HL-60 (cell line): Measurements from ENCODE around the gene SPIN1.

Experiments
- DNase-seq, 2 experiments: peaks; one replicate each; pipeline ENCODE4 v3.0.0-alpha.2; 2010 to 2020; ENCODE audit warnings: low read depth in 1 of 2, low spot score in 1 of 2
- H3K27ac ChIP-seq: fragments of 250-450 bp; sonication (Bioruptor Pico); replicated peaks from 2 replicates; pipeline ENCODE4 v1.5.1; 2020; ENCODE audit warnings: mild to moderate bottlenecking, moderate library complexity
- H3K27me3 ChIP-seq: fragments of 250-450 bp; sonication (Bioruptor Pico); 2 replicates; pipeline ENCODE4 v1.5.1; 2021; ENCODE audit warnings: mild to moderate bottlenecking, moderate library complexity; ENCODE audit not compliant: insufficient read depth, poor library complexity, severe bottlenecking
- H3K4me3 ChIP-seq: replicated peaks from 2 replicates; pipeline ENCODE4 v1.5.1; 2011; ENCODE audit warnings: mild to moderate bottlenecking, control low read depth, low read length; ENCODE audit not compliant: insufficient read depth
- GABPA ChIP-seq: IDR thresholded peaks from 2 replicates; pipeline ENCODE4 v1.6.1; 2012; ENCODE audit warnings: low read depth
- POLR2AphosphoS5 ChIP-seq: IDR thresholded peaks from 2 replicates; pipeline ENCODE4 v1.6.1; 2012; ENCODE audit warnings: low read depth
- SPI1 ChIP-seq: IDR thresholded peaks from 2 replicates; pipeline ENCODE4 v1.6.1; 2012; ENCODE audit warnings: low read depth, mild to moderate bottlenecking, borderline replicate concordance
- TF ChIP-seq, protein P1 (sequence below): IDR thresholded peaks from one replicate; pipeline ENCODE4 v1.5.1; 2011; ENCODE audit warnings: low read length, control low read depth, inconsistent platforms; ENCODE audit not compliant: insufficient read depth
- TF ChIP-seq, protein P2 (sequence below): IDR thresholded peaks from 2 replicates; pipeline ENCODE4 v1.6.1; 2012; ENCODE audit warnings: low read depth; ENCODE audit not compliant: insufficient replicate concordance

The SPIN1 gene

DNA sequence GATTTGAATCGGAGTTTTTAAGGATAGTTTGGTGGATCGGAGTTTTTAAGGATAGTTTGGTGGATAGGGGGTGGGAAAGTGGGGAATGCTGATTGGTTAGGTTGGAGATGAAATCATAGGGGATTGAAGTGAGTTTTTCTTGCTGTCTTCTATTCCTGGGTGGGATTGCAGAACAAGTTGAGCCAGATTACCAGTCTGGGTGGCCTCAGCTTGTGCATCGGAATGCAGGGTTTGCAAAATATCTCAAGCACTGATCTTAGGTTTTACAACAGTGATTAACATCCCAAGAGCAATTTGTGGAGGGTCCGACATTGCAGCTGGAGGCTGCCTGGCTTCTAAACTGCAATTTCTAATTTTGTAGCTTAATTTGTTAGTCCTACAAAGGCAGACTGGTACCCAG is 123.7 kb downstream of the SPIN1 start:
- no peak overlapping the region for H3K4me3 ChIP-seq
- no peaks in the 10 kb centered on the region for H3K27me3 ChIP-seq
- no peak for TF ChIP-seq SPI1
- TF ChIP-seq, protein P1, sequence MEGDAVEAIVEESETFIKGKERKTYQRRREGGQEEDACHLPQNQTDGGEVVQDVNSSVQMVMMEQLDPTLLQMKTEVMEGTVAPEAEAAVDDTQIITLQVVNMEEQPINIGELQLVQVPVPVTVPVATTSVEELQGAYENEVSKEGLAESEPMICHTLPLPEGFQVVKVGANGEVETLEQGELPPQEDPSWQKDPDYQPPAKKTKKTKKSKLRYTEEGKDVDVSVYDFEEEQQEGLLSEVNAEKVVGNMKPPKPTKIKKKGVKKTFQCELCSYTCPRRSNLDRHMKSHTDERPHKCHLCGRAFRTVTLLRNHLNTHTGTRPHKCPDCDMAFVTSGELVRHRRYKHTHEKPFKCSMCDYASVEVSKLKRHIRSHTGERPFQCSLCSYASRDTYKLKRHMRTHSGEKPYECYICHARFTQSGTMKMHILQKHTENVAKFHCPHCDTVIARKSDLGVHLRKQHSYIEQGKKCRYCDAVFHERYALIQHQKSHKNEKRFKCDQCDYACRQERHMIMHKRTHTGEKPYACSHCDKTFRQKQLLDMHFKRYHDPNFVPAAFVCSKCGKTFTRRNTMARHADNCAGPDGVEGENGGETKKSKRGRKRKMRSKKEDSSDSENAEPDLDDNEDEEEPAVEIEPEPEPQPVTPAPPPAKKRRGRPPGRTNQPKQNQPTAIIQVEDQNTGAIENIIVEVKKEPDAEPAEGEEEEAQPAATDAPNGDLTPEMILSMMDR, result no peak
- TF ChIP-seq, protein P2, sequence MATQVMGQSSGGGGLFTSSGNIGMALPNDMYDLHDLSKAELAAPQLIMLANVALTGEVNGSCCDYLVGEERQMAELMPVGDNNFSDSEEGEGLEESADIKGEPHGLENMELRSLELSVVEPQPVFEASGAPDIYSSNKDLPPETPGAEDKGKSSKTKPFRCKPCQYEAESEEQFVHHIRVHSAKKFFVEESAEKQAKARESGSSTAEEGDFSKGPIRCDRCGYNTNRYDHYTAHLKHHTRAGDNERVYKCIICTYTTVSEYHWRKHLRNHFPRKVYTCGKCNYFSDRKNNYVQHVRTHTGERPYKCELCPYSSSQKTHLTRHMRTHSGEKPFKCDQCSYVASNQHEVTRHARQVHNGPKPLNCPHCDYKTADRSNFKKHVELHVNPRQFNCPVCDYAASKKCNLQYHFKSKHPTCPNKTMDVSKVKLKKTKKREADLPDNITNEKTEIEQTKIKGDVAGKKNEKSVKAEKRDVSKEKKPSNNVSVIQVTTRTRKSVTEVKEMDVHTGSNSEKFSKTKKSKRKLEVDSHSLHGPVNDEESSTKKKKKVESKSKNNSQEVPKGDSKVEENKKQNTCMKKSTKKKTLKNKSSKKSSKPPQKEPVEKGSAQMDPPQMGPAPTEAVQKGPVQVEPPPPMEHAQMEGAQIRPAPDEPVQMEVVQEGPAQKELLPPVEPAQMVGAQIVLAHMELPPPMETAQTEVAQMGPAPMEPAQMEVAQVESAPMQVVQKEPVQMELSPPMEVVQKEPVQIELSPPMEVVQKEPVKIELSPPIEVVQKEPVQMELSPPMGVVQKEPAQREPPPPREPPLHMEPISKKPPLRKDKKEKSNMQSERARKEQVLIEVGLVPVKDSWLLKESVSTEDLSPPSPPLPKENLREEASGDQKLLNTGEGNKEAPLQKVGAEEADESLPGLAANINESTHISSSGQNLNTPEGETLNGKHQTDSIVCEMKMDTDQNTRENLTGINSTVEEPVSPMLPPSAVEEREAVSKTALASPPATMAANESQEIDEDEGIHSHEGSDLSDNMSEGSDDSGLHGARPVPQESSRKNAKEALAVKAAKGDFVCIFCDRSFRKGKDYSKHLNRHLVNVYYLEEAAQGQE, result no peak
- no peak for TF ChIP-seq POLR2AphosphoS5
- no peak for TF ChIP-seq GABPA
- no peak for DNase-seq
- no peak overlapping the region for H3K27ac ChIP-seq

DNA sequence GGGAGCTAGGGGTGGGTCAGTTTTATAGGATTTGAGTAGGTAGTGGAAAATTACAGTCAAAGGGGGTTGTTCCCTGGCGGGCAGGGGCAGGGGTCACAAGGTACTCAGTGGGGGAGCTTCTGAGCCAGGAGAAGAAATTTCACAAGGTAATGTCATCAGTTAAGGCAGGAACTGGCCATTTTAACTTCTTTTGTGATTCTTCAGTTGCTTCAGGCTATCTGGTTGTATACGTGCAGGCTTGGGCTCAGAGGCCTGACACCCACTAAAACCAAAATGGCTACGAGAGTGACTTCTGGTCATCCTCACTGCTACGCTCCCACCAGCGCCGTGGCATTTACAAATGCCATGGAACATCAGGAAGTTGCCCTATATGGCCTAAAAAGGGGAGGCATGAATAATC is 126.0 kb downstream of the SPIN1 start:
- TF ChIP-seq SPI1, result no peak
- TF ChIP-seq, protein P1, result no peak
- no peak for TF ChIP-seq GABPA
- TF ChIP-seq POLR2AphosphoS5, result no peak
- TF ChIP-seq, protein P2, result no peak
- H3K27me3 ChIP-seq, result no peaks in the 10 kb centered on the region

DNA sequence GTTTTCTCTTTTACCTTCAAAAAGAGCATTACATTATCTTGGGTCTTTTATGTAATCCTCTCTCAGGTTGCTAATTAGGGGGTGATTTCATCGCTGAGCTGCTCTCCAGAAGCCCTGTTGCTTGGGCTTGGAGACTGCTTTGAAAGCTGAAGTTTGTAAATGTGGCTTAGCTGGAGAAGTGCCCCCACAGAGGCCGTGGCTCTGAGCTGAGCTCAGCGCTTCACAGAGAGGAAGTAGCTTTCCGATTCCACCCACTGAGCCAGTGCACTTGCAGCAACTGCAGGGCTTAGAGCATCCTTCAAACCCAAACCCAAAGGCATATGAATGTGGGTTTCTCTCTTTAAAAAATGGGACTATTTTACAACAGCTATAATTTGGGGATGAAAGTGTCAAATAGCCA is 133.1 kb downstream of the SPIN1 start:
- TF ChIP-seq, protein P2, result no peak
- TF ChIP-seq POLR2AphosphoS5 (no peak), SPI1 (peak; percentile 81), GABPA (no peak)
- TF ChIP-seq, protein P1, result no peak
- peak in 1 of 2 experiments; percentile 53 for DNase-seq
- H3K27ac ChIP-seq, result no peak overlapping the region
- no peak overlapping the region for H3K4me3 ChIP-seq
- H3K27me3 ChIP-seq, result no peaks in the 10 kb centered on the region

More for the DNA sequence above, 126.0 kb downstream of the SPIN1 start:
- no peak overlapping the region for H3K4me3 ChIP-seq
- H3K27ac ChIP-seq, result no peak overlapping the region
- DNase-seq, result no peak
